Activated T-helper 2 cell treated with anti-CD3 and anti-CD28 coated beads, Interferon-gamma antibody, Interleukin-2, Interleukin-4, amounts not matched to agents 10 μg/mL and 5 μg/mL and 100 μg/mL, durations not matched to agents 14 hours and 24 hours and 36 hours (primary cell): ENCODE measurements around the gene GRK5. TPM values are rescaled to one million over a fixed set of nuclear protein-coding genes. Genes with fewer than 3 reads are reported as not detected.

Experiments used
- DNase-seq: peaks from one replicate; pipeline ENCODE4 v3.0.0; 2021; ENCODE audit warnings: low spot score
- H3K27ac Mint-ChIP-seq: one replicate; pipeline ENCODE4 v1.8.0; 2021; ENCODE audit warnings: mixed read lengths
- H3K27me3 Mint-ChIP-seq: one replicate; pipeline ENCODE4 v1.8.0; 2021; ENCODE audit warnings: low read depth, mixed read lengths
- H3K36me3 Mint-ChIP-seq: one replicate; pipeline ENCODE4 v1.8.0; 2021; ENCODE audit warnings: low read depth, mixed read lengths
- H3K4me1 Mint-ChIP-seq: one replicate; pipeline ENCODE4 v1.8.0; 2021; ENCODE audit warnings: low read depth, mixed read lengths
- H3K4me3 Mint-ChIP-seq: one replicate; pipeline ENCODE4 v1.8.0; 2021; ENCODE audit warnings: low read depth, mild to moderate bottlenecking, moderate library complexity, mixed read lengths
- H3K9me3 Mint-ChIP-seq: one replicate; pipeline ENCODE4 v1.8.0; 2021; ENCODE audit warnings: mixed read lengths
- intact Hi-C: fragments of 100-400 bp; cut with micrococcal nuclease; formaldehyde crosslinking; loops from one replicate; pipeline ENCODE4 v1.15.1; 2023
- total RNA-seq: library from RNA; stranded (reverse); gene quantifications from 2 replicates; pipeline ENCODE4 v1.2.3, GENCODE V29; 2022

GRK5 gene
- total RNA-seq: 24.4 and 24.7 TPM in 2 replicates

- Mint-ChIP-seq H3K4me3 (peak within 1 kb of the TSS; percentile 98), H3K27me3 (no peaks in the 10 kb centered on the region), H3K4me1 (peaks cover 41% of the 10 kb centered on the region), H3K9me3 (no peaks in the 10 kb centered on the region), H3K27ac (peak within 1 kb of the TSS; percentile 100), H3K36me3 (peaks cover 4% of the 10 kb centered on the region)
- intact Hi-C loops: loop anchor here (1.0 to 5.0 kb wide), 5 partner anchors 108 to 450 kb away; partner anchors contain the start of genes RGS10 and TIAL1
- DNase-seq: peak; percentile 97
Observed at GRCh38 chr10:119207366-119207666, at the start of gene GRK5. GRK5 (plus strand) TSS chr10:119207571; CDS start chr10:119207918, 347 bp downstream.

- no peak overlapping the region for H3K27ac Mint-ChIP-seq
- no peaks in the 10 kb centered on the region for H3K27me3 Mint-ChIP-seq
- peaks cover 16% of the 10 kb centered on the region for H3K4me1 Mint-ChIP-seq
- no peak for DNase-seq
- intact Hi-C loops: no loop called here
- peaks cover 62% of the 10 kb centered on the region for H3K36me3 Mint-ChIP-seq
- no peak overlapping the region for H3K4me3 Mint-ChIP-seq
- no peaks in the 10 kb centered on the region for H3K9me3 Mint-ChIP-seq
Observed at GRCh38 chr10:119159332-119159731, 48.0 kb upstream of the GRK5 start.

GRCh38 chr10:119161680-119162451 is 45.5 kb upstream of the GRK5 start:
- H3K4me3 Mint-ChIP-seq: no peak overlapping the region
- no peak overlapping the region for H3K27ac Mint-ChIP-seq
- H3K27me3 Mint-ChIP-seq: no peaks in the 10 kb centered on the region
- H3K36me3 Mint-ChIP-seq: peaks cover 46% of the 10 kb centered on the region
- no peaks in the 10 kb centered on the region for H3K9me3 Mint-ChIP-seq
- H3K4me1 Mint-ChIP-seq: peaks cover 31% of the 10 kb centered on the region
- no peak for DNase-seq
- intact Hi-C loops: loop anchor here (10.0 kb wide), 1 partner anchor 407 kb away; the partner anchor contains the start of gene CACUL1

- intact Hi-C loops: loop anchor here (10.0 kb wide), 1 partner anchor 408 kb away; the partner anchor contains the start of gene CACUL1
- Mint-ChIP-seq H3K4me3 (no peak overlapping the region), H3K9me3 (no peaks in the 10 kb centered on the region), H3K27ac (peak overlapping the region; percentile 63), H3K4me1 (peaks cover 37% of the 10 kb centered on the region), H3K36me3 (peaks cover 52% of the 10 kb centered on the region), H3K27me3 (no peaks in the 10 kb centered on the region)
- no peak for DNase-seq
Observed at GRCh38 chr10:119162452-119163092, 44.8 kb upstream of the GRK5 start.

- H3K27me3 Mint-ChIP-seq: no peaks in the 10 kb centered on the region
- intact Hi-C loops: loop anchor here (1.0 to 10.0 kb wide), 4 partner anchors 13 to 411 kb away; partner anchors contain the start of genes CACUL1, DENND10, EIF3A and PRDX3
- peak within 1 kb of the TSS; percentile 85 for H3K4me3 Mint-ChIP-seq
- H3K27ac Mint-ChIP-seq: peak within 1 kb of the TSS; percentile 93
- peaks cover 63% of the 10 kb centered on the region for H3K36me3 Mint-ChIP-seq
- H3K4me1 Mint-ChIP-seq: peaks cover 37% of the 10 kb centered on the region
- peak; percentile 81 for DNase-seq
- no peaks in the 10 kb centered on the region for H3K9me3 Mint-ChIP-seq
Observed at GRCh38 chr10:119165171-119166117, 41.9 kb upstream of the GRK5 start, which contains the start of gene SFXN4. SFXN4 (minus strand) TSS chr10:119165714; CDS start chr10:119165647, 67 bp downstream.

- H3K9me3 Mint-ChIP-seq: no peaks in the 10 kb centered on the region
- H3K27me3 Mint-ChIP-seq: no peaks in the 10 kb centered on the region
- peaks cover 37% of the 10 kb centered on the region for H3K4me1 Mint-ChIP-seq
- peak overlapping the region; percentile 85 for H3K4me3 Mint-ChIP-seq
- intact Hi-C loops: loop anchor here (10.0 kb wide), 1 partner anchor 411 kb away; the partner anchor contains the start of gene CACUL1
- peak overlapping the region; percentile 93 for H3K27ac Mint-ChIP-seq
- peaks cover 61% of the 10 kb centered on the region for H3K36me3 Mint-ChIP-seq
- no peak for DNase-seq
Observed at GRCh38 chr10:119166118-119166500, 41.3 kb upstream of the GRK5 start.

GRCh38 chr10:119166564-119166963 is 40.8 kb upstream of the GRK5 start:
- no peaks in the 10 kb centered on the region for H3K27me3 Mint-ChIP-seq
- no peak for DNase-seq
- peaks cover 57% of the 10 kb centered on the region for H3K36me3 Mint-ChIP-seq
- H3K27ac Mint-ChIP-seq: peak overlapping the region; percentile 93
- H3K4me3 Mint-ChIP-seq: peak overlapping the region; percentile 85
- peaks cover 36% of the 10 kb centered on the region for H3K4me1 Mint-ChIP-seq
- no peaks in the 10 kb centered on the region for H3K9me3 Mint-ChIP-seq
- intact Hi-C loops: loop anchor here (10.0 kb wide), 1 partner anchor 412 kb away; the partner anchor contains the start of gene CACUL1

GRCh38 chr10:119167041-119167440 is 40.3 kb upstream of the GRK5 start:
- Mint-ChIP-seq H3K4me1 (peaks cover 32% of the 10 kb centered on the region), H3K27ac (peak overlapping the region; percentile 93), H3K9me3 (no peaks in the 10 kb centered on the region), H3K4me3 (peak overlapping the region; percentile 85), H3K36me3 (peaks cover 59% of the 10 kb centered on the region), H3K27me3 (no peaks in the 10 kb centered on the region)
- intact Hi-C loops: loop anchor here (10.0 kb wide), 1 partner anchor 412 kb away; the partner anchor contains the start of gene CACUL1
- DNase-seq: no peak

GRCh38 chr10:119174109-119174508 is 33.3 kb upstream of the GRK5 start:
- Mint-ChIP-seq H3K36me3 (peaks cover 70% of the 10 kb centered on the region), H3K4me3 (no peak overlapping the region), H3K27ac (no peak overlapping the region), H3K9me3 (no peaks in the 10 kb centered on the region), H3K27me3 (no peaks in the 10 kb centered on the region), H3K4me1 (peaks cover 30% of the 10 kb centered on the region)
- no peak for DNase-seq
- intact Hi-C loops: no loop called here

GRCh38 chr10:119176166-119176565 is 31.2 kb upstream of the GRK5 start:
- Mint-ChIP-seq H3K36me3 (peaks cover 53% of the 10 kb centered on the region), H3K9me3 (no peaks in the 10 kb centered on the region), H3K27me3 (no peaks in the 10 kb centered on the region), H3K4me3 (peak overlapping the region; percentile 97), H3K4me1 (peaks cover 32% of the 10 kb centered on the region), H3K27ac (peak overlapping the region; percentile 79)
- no peak for DNase-seq
- intact Hi-C loops: loop anchor here (1.0 to 5.0 kb wide), 2 partner anchors 41 to 476 kb away; partner anchors contain the start of gene BAG3

- intact Hi-C loops: loop anchor here (1.0 to 5.0 kb wide), 5 partner anchors 13 to 474 kb away; partner anchors contain the start of genes BAG3, EIF3A and SFXN4
- peaks cover 27% of the 10 kb centered on the region for H3K4me1 Mint-ChIP-seq
- peak overlapping the region; percentile 99 for H3K27ac Mint-ChIP-seq
- H3K27me3 Mint-ChIP-seq: no peaks in the 10 kb centered on the region
- no peak for DNase-seq
- H3K36me3 Mint-ChIP-seq: peaks cover 42% of the 10 kb centered on the region
- no peaks in the 10 kb centered on the region for H3K9me3 Mint-ChIP-seq
- peak overlapping the region; percentile 97 for H3K4me3 Mint-ChIP-seq
Observed at GRCh38 chr10:119177708-119178371, 29.5 kb upstream of the GRK5 start.
